OCI-LY1 (cell line): ENCODE results near the gene MYO1D.

ENCODE experiments used
- H2AFZ ChIP-seq: fragments of 200-600 bp; sonication (generic), shearing (Covaris generic); 2 replicates; pipeline ENCODE4 v1.6.0; 2014; ENCODE audit warnings: antibody characterized with exemption, mild to moderate bottlenecking, low read length
- H3F3A ChIP-seq: fragments of 200-600 bp; sonication (generic), shearing (Covaris generic); 2 replicates; pipeline ENCODE4 v1.6.0; 2014; ENCODE audit warnings: mild to moderate bottlenecking, antibody characterized with exemption, low read length, moderate library complexity; ENCODE audit not compliant: insufficient read depth
- H3K27ac ChIP-seq: fragments of 200-600 bp; sonication (generic); 2 replicates; pipeline ENCODE4 v1.5.1; 2014; ENCODE audit warnings: low read length, mixed run types, mild to moderate bottlenecking, low read depth; ENCODE audit not compliant: poor library complexity, severe bottlenecking
- H3K27me3 ChIP-seq: fragments of 200-600 bp; sonication (generic); 2 replicates; pipeline ENCODE4 v1.6.0; 2014; ENCODE audit warnings: antibody characterized with exemption, mild to moderate bottlenecking, low read length, moderate library complexity; ENCODE audit not compliant: insufficient read depth
- H3K36me3 ChIP-seq: fragments of 200-600 bp; sonication (generic); 2 replicates; pipeline ENCODE4 v1.6.1; 2014; ENCODE audit warnings: mild to moderate bottlenecking, antibody characterized with exemption, low read length, moderate library complexity, mixed read lengths; ENCODE audit not compliant: insufficient read depth
- H3K4me1 ChIP-seq: fragments of 200-600 bp; sonication (generic); 2 replicates; pipeline ENCODE4 v1.5.1; 2014; ENCODE audit warnings: mild to moderate bottlenecking, low read length, moderate library complexity; ENCODE audit not compliant: insufficient read depth, severe bottlenecking
- H3K4me2 ChIP-seq: fragments of 200-600 bp; sonication (generic), shearing (Covaris generic); 2 replicates; pipeline ENCODE4 v1.6.1; 2014; ENCODE audit warnings: low read length
- H3K4me3 ChIP-seq: fragments of 200-600 bp; sonication (generic); 2 replicates; pipeline ENCODE4 v1.5.1; 2014; ENCODE audit warnings: low read length, low read depth, mild to moderate bottlenecking, mixed read lengths; ENCODE audit not compliant: poor library complexity, severe bottlenecking
- H3K79me2 ChIP-seq: fragments of 200-600 bp; shearing (Covaris generic); 2 replicates; pipeline ENCODE4 v1.6.1; 2016; ENCODE audit warnings: mixed run types, low read length, mixed read lengths; ENCODE audit not compliant: insufficient read depth
- H3K9ac ChIP-seq: fragments of 200-600 bp; sonication (generic), shearing (Covaris generic); 2 replicates; pipeline ENCODE4 v1.6.1; 2014; ENCODE audit warnings: mild to moderate bottlenecking, low read length, mixed read lengths
- H3K9me2 ChIP-seq: fragments of 200-600 bp; sonication (generic), shearing (Covaris generic); 2 replicates; pipeline ENCODE4 v1.6.1; 2014; ENCODE audit warnings: low read depth, mild to moderate bottlenecking, low read length, mixed read lengths
- H3K9me3 ChIP-seq: fragments of 200-600 bp; shearing (Covaris generic); 2 replicates; pipeline ENCODE4 v1.6.1; 2014; ENCODE audit warnings: low read length, mixed read lengths
- H4K20me1 ChIP-seq: fragments of 200-600 bp; sonication (generic), shearing (Covaris generic); 2 replicates; pipeline ENCODE4 v1.6.0; 2016; ENCODE audit warnings: mild to moderate bottlenecking, low read length; ENCODE audit not compliant: insufficient read depth
- EZH2 ChIP-seq: fragments of 200-600 bp; sonication (generic), shearing (Covaris generic); IDR thresholded peaks from 2 replicates; pipeline ENCODE4 v1.8.0; 2017; ENCODE audit warnings: borderline replicate concordance, mixed run types, mild to moderate bottlenecking, antibody characterized with exemption, low read length, moderate library complexity, mixed read lengths
- TF ChIP-seq, protein P1 (sequence below): fragments of 200-600 bp; sonication (generic), shearing (Covaris generic); IDR thresholded peaks from 2 replicates; pipeline ENCODE4 v1.5.1; 2017; ENCODE audit warnings: mild to moderate bottlenecking, antibody characterized with exemption, low read length, moderate library complexity, mixed read lengths

Gene MYO1D

DNA sequence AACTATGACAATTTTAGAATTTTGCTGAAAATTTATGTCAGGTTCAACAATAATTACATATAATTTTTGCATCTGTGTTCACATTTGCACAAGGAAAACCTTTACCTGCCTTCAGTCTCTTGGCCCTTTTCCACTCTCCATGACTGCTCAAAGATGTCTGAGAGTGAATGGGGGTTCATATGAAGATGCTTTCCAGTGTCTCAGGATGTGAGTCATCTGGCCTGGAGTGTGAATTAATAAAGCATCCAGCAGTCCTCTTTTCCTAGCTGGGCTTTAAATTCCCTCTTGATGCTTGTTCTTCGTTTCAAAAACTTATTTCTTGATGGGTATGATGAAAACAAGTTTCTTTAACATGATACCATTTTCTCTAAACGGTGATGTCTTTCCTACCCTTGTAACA is 290.3 kb downstream of the MYO1D start:
- Histone ChIP-seq H2AFZ (no peak overlapping the region), H3K36me3 (no peaks in the 10 kb centered on the region), H3K9me2 (no peaks in the 10 kb centered on the region), H3K9me3 (no peaks in the 10 kb centered on the region), H3K9ac (no peak overlapping the region), H4K20me1 (no peaks in the 10 kb centered on the region), H3K79me2 (no peaks in the 10 kb centered on the region), H3K27me3 (no peaks in the 10 kb centered on the region; the same call in 1 of the 2 replicates), H3K4me3 (no peak overlapping the region), H3F3A (no peaks in the 10 kb centered on the region), H3K4me2 (no peak overlapping the region), H3K4me1 (no peaks in the 10 kb centered on the region), H3K27ac (no peak overlapping the region)
- TF ChIP-seq EZH2, result no peak

DNA sequence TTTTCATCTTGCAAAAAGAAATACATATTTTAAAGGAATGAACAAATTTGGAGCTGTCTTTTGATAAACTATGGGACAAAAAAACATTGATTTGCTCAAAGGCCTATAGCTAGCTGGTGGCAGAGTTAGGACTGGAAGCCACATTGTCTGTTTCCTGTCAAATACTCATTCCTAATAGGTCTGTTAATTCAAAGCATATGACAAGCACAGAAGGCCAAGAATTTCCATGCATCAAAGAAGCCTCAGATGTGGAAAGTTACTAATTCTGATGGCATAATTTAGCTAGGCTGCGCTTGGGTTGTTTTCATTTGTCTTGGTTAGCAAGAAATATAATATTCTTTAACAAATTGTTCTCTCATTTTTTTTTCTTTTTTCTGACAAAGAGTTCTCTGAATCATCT is 292.1 kb downstream of the MYO1D start:
- Histone ChIP-seq H3K27me3 (no peaks in the 10 kb centered on the region; the same call in 1 of the 2 replicates), H3K9me3 (no peaks in the 10 kb centered on the region), H3K9me2 (no peaks in the 10 kb centered on the region), H3K79me2 (no peaks in the 10 kb centered on the region), H3F3A (no peaks in the 10 kb centered on the region), H3K4me3 (no peak overlapping the region), H3K4me1 (no peaks in the 10 kb centered on the region), H3K9ac (no peak overlapping the region), H3K36me3 (no peaks in the 10 kb centered on the region), H3K4me2 (no peak overlapping the region), H2AFZ (no peak overlapping the region), H4K20me1 (no peaks in the 10 kb centered on the region), H3K27ac (no peak overlapping the region)
- TF ChIP-seq EZH2, result no peak

DNA sequence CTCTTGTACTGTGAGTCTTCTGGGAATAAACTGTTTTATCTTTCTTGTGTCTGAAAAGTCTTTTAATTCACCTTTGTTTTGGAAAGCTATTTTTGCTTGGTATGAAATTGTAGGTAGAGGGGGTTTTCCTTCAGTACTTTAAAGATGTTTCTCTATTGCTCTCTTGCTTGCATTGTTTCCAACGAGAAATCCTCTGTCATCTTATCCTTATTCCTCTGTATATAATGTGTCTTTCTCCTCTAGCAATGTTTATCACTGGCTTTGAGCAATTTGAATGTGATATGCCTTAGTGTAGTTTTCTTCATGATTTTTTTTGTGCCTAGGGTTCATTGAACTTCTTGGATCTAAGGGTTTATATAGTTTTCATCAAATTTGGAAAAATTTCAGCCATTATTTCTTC is 293.9 kb downstream of the MYO1D start:
- H3K4me3 ChIP-seq, result no peak overlapping the region
- H3K36me3 ChIP-seq, result no peaks in the 10 kb centered on the region
- H4K20me1 ChIP-seq, result no peaks in the 10 kb centered on the region
- H3K9me3 ChIP-seq, result no peaks in the 10 kb centered on the region
- no peaks in the 10 kb centered on the region; the same call in 1 of the 2 replicates for H3K27me3 ChIP-seq
- no peak overlapping the region for H2AFZ ChIP-seq
- no peaks in the 10 kb centered on the region for H3K4me1 ChIP-seq
- no peak overlapping the region for H3K27ac ChIP-seq
- H3K9me2 ChIP-seq, result no peaks in the 10 kb centered on the region
- no peaks in the 10 kb centered on the region for H3F3A ChIP-seq
- H3K9ac ChIP-seq, result no peak overlapping the region
- H3K4me2 ChIP-seq, result no peak overlapping the region
- TF ChIP-seq EZH2, result no peak
- TF ChIP-seq, protein P1, sequence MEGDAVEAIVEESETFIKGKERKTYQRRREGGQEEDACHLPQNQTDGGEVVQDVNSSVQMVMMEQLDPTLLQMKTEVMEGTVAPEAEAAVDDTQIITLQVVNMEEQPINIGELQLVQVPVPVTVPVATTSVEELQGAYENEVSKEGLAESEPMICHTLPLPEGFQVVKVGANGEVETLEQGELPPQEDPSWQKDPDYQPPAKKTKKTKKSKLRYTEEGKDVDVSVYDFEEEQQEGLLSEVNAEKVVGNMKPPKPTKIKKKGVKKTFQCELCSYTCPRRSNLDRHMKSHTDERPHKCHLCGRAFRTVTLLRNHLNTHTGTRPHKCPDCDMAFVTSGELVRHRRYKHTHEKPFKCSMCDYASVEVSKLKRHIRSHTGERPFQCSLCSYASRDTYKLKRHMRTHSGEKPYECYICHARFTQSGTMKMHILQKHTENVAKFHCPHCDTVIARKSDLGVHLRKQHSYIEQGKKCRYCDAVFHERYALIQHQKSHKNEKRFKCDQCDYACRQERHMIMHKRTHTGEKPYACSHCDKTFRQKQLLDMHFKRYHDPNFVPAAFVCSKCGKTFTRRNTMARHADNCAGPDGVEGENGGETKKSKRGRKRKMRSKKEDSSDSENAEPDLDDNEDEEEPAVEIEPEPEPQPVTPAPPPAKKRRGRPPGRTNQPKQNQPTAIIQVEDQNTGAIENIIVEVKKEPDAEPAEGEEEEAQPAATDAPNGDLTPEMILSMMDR, result no peak
- no peaks in the 10 kb centered on the region for H3K79me2 ChIP-seq

DNA sequence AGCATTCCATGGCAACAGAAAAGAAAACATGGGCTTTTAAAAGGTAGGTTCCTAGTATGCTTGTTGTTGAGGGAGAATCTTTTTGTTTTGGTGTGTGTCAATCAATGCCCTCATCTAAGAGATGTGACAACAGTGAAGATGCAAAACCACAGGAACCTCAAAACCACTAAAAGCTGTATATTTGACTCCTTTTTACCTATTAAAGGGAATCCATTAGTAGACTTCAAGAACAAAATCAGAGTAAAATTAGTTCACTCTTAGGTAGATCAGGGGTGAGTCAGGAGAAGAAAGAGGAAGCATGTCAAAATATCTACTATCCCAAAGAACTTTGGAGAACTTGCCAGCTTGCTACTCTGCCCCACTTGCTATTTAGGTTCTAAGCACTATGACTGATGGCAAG is 301.1 kb downstream of the MYO1D start:
- Histone ChIP-seq H3F3A (no peaks in the 10 kb centered on the region), H3K9me2 (no peaks in the 10 kb centered on the region), H3K79me2 (no peaks in the 10 kb centered on the region), H3K27ac (no peak overlapping the region), H2AFZ (no peak overlapping the region), H3K27me3 (0 out of 2 replicates have a peak, but pooled peaks cover 6% of the 10 kb centered on the region), H3K4me3 (no peak overlapping the region), H3K4me1 (no peaks in the 10 kb centered on the region), H4K20me1 (no peaks in the 10 kb centered on the region), H3K4me2 (no peak overlapping the region), H3K36me3 (no peaks in the 10 kb centered on the region), H3K9ac (no peak overlapping the region), H3K9me3 (no peaks in the 10 kb centered on the region)
- TF ChIP-seq EZH2, result no peak
- TF ChIP-seq, protein P1, result no peak
